NT2/D1 (cell line): ENCODE data around the gene PDZRN3.

Experiments used
- DNase-seq: peaks from one replicate; pipeline ENCODE4 v3.0.0-alpha.2; 2011; ENCODE audit warnings: low read depth, low spot score
- H3K27me3 ChIP-seq: 2 replicates; pipeline ENCODE4 v1.6.0; 2011; ENCODE audit warnings: mild to moderate bottlenecking; ENCODE audit not compliant: insufficient read length, insufficient read depth
- H3K36me3 ChIP-seq: 2 replicates; pipeline ENCODE4 v1.6.1; 2011; ENCODE audit warnings: mild to moderate bottlenecking, low read length, mixed read lengths; ENCODE audit not compliant: insufficient read depth, insufficient read length
- H3K4me1 ChIP-seq: 2 replicates; pipeline ENCODE4 v1.5.1; 2011; ENCODE audit not compliant: insufficient read depth, insufficient read length
- H3K4me3 ChIP-seq: 2 replicates; pipeline ENCODE4 v1.5.1; 2011; ENCODE audit warnings: low read depth; ENCODE audit not compliant: insufficient read length
- H3K9ac ChIP-seq: 2 replicates; pipeline ENCODE4 v1.6.0; 2011; ENCODE audit warnings: low read depth; ENCODE audit not compliant: insufficient read length
- H3K9me3 ChIP-seq: 2 replicates; pipeline ENCODE4 v1.5.1; 2011; ENCODE audit warnings: mild to moderate bottlenecking, low read length; ENCODE audit not compliant: insufficient read depth
- SUZ12 ChIP-seq: IDR thresholded peaks from 2 replicates; pipeline ENCODE4 v1.6.1; 2011; ENCODE audit not compliant: insufficient read length, insufficient read depth; ENCODE audit errors: extremely low read depth
- YY1 ChIP-seq: IDR thresholded peaks from 2 replicates; pipeline ENCODE4 v1.6.1; 2011; ENCODE audit not compliant: insufficient read length, insufficient read depth
- ZNF274 ChIP-seq: IDR thresholded peaks from 2 replicates; pipeline ENCODE4 v1.6.1; 2011; ENCODE audit warnings: mild to moderate bottlenecking, low read depth, low read length

PDZRN3 gene

GRCh38 chr3:73478858-73479257, 145.9 kb downstream of the PDZRN3 start:
- H3K4me1 ChIP-seq: peaks cover 2% of the 10 kb centered on the region
- peaks cover 21% of the 10 kb centered on the region for H3K9me3 ChIP-seq
- H3K36me3 ChIP-seq: no peaks in the 10 kb centered on the region
- H3K9ac ChIP-seq: no peak overlapping the region
- TF ChIP-seq SUZ12 (no peak), YY1 (no peak), ZNF274 (no peak)
- no peak overlapping the region for H3K4me3 ChIP-seq
- DNase-seq: no peak
- no peaks in the 10 kb centered on the region for H3K27me3 ChIP-seq

- no peak for DNase-seq
- Histone ChIP-seq H3K4me1 (no peaks in the 10 kb centered on the region), H3K4me3 (no peak overlapping the region), H3K9ac (no peak overlapping the region), H3K9me3 (peaks cover 21% of the 10 kb centered on the region), H3K36me3 (no peaks in the 10 kb centered on the region), H3K27me3 (no peaks in the 10 kb centered on the region)
- TF ChIP-seq ZNF274 (no peak), SUZ12 (no peak)
Measured at GRCh38 chr3:73475717-73476116, 149.0 kb downstream of the PDZRN3 start.

GRCh38 chr3:73475175-73475574, 149.6 kb downstream of the PDZRN3 start:
- Histone ChIP-seq H3K4me3 (no peak overlapping the region), H3K9ac (no peak overlapping the region), H3K27me3 (no peaks in the 10 kb centered on the region), H3K4me1 (no peaks in the 10 kb centered on the region), H3K36me3 (no peaks in the 10 kb centered on the region), H3K9me3 (peaks cover 21% of the 10 kb centered on the region)
- TF ChIP-seq SUZ12: no peak
- no peak for TF ChIP-seq ZNF274
- no peak for TF ChIP-seq YY1
- DNase-seq: no peak

- Histone ChIP-seq H3K27me3 (no peaks in the 10 kb centered on the region), H3K9ac (no peak overlapping the region)
Measured at GRCh38 chr3:73474619-73475018, 150.1 kb downstream of the PDZRN3 start.

GRCh38 chr3:73473898-73474416, 150.8 kb downstream of the PDZRN3 start:
- H3K9me3 ChIP-seq: peaks cover 21% of the 10 kb centered on the region
- DNase-seq: no peak
- no peak overlapping the region for H3K4me3 ChIP-seq
- no peaks in the 10 kb centered on the region for H3K36me3 ChIP-seq
- H3K9ac ChIP-seq: no peak overlapping the region
- TF ChIP-seq ZNF274: no peak
- TF ChIP-seq SUZ12: no peak
- no peaks in the 10 kb centered on the region for H3K4me1 ChIP-seq
- no peaks in the 10 kb centered on the region for H3K27me3 ChIP-seq

More at GRCh38 chr3:73474619-73475018, 150.1 kb downstream of the PDZRN3 start:
- no peak for DNase-seq
- Histone ChIP-seq H3K9me3 (peaks cover 21% of the 10 kb centered on the region), H3K4me1 (no peaks in the 10 kb centered on the region), H3K36me3 (no peaks in the 10 kb centered on the region), H3K4me3 (no peak overlapping the region)
- TF ChIP-seq SUZ12 (no peak), ZNF274 (no peak), YY1 (no peak)

GRCh38 chr3:73473181-73473897, 151.4 kb downstream of the PDZRN3 start:
- no peaks in the 10 kb centered on the region for H3K4me1 ChIP-seq
- H3K9ac ChIP-seq: no peak overlapping the region
- no peak overlapping the region for H3K4me3 ChIP-seq
- H3K36me3 ChIP-seq: no peaks in the 10 kb centered on the region
- no peaks in the 10 kb centered on the region for H3K27me3 ChIP-seq
- DNase-seq: no peak
- no peak for TF ChIP-seq YY1
- TF ChIP-seq ZNF274: no peak
- TF ChIP-seq SUZ12: no peak
- peaks cover 21% of the 10 kb centered on the region for H3K9me3 ChIP-seq

- H3K9ac ChIP-seq: no peak overlapping the region
- TF ChIP-seq YY1 (no peak), ZNF274 (no peak), SUZ12 (no peak)
- no peak overlapping the region for H3K4me3 ChIP-seq
Measured at GRCh38 chr3:73471986-73472787, 152.6 kb downstream of the PDZRN3 start.

More at GRCh38 chr3:73471986-73472787, 152.6 kb downstream of the PDZRN3 start:
- Histone ChIP-seq H3K9me3 (peaks cover 11% of the 10 kb centered on the region), H3K4me1 (no peaks in the 10 kb centered on the region), H3K27me3 (no peaks in the 10 kb centered on the region), H3K36me3 (no peaks in the 10 kb centered on the region)
- no peak for DNase-seq
